Measurements from ENCODE around the gene NUP210L. TPM values are rescaled to one million over a fixed set of nuclear protein-coding genes. Genes with fewer than 3 reads are reported as not detected.

The NUP210L gene
- total and polyA plus RNA-seq, 2 donors (not counting 3 experiments of a cell fraction or from before 2014, with no cell fraction given) = 0.01 to 0.07 TPM

DNA sequence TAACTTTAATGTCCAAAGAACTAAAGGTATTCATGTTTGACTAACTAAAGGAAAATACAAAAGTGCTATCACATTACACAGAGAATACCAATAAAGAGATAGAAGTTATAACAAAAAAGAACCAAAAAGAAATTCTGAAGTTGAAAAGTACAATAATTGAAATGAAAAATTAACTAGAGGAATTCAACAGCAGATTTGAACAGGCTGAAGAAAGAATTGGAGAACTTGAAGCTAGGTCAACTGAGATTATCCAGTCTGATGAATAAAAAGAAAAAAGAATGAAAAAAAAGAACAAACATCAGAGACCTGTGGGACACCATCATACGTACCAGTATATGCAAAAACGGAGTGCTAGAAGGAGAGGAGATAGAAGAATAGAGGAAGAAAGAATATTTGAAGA, 78.5 kb downstream of the NUP210L start:
- H3K79me2 ChIP-seq (ENCODE audit: control insufficient read depth, insufficient read depth, low read length) = no peaks in the 10 kb centered on the region
- H3K4me1 ChIP-seq (ENCODE audit: control insufficient read depth, extremely low read depth, insufficient read depth, low read length) = no peaks in the 10 kb centered on the region
- no peak overlapping the region for H3K4me2 ChIP-seq (ENCODE audit: insufficient read depth, low read length)
- no peaks in the 10 kb centered on the region for H3K9me1 ChIP-seq (replicated peaks; ENCODE audit: control insufficient read depth, extremely low read depth, insufficient read depth, low read length)
- FAIRE-seq (no peak), DNase-seq (ENCODE audit: low read depth, low spot score) (no peak)
- no peaks in the 10 kb centered on the region for H3K9me3 ChIP-seq (replicated peaks; ENCODE audit: control insufficient read depth, insufficient read depth, low read length)
- ChIA-PET CTCF (interaction anchor here (1.0 kb wide), 1 partner anchor 18 kb away, joined by 4 read pairs; no protein-coding TSS in a partner anchor), POLR2A (no interaction called here)
- TF ChIP-seq, protein P1, sequence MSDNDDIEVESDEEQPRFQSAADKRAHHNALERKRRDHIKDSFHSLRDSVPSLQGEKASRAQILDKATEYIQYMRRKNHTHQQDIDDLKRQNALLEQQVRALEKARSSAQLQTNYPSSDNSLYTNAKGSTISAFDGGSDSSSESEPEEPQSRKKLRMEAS (IDR thresholded peaks at IDR 0.05; ENCODE audit: insufficient read depth, insufficient read length) = no peak
- TF ChIP-seq JUN (IDR thresholded peaks at IDR 0.05; ENCODE audit: borderline replicate concordance, insufficient read depth, insufficient read length, low read depth) (no peak), POLR2A (IDR thresholded peaks at IDR 0.05; ENCODE audit: low read depth, low read length) (no peak), MYC (IDR thresholded peaks at IDR 0.05; ENCODE audit: low read depth, low read length) (no peak), FOS (IDR thresholded peaks at IDR 0.05; ENCODE audit: borderline replicate concordance, insufficient read depth, low read length) (no peak), GATA2 (IDR thresholded peaks at IDR 0.05; ENCODE audit: insufficient read depth, insufficient read length, low read depth, low read length) (no peak), EZH2 (IDR thresholded peaks at IDR 0.05; ENCODE audit: borderline replicate concordance, low read depth, low read length, severe bottlenecking) (no peak), POLR2AphosphoS5 (IDR thresholded peaks at IDR 0.05; ENCODE audit: insufficient read depth, low read depth, low read length) (no peak)
- TF ChIP-seq, protein P2, sequence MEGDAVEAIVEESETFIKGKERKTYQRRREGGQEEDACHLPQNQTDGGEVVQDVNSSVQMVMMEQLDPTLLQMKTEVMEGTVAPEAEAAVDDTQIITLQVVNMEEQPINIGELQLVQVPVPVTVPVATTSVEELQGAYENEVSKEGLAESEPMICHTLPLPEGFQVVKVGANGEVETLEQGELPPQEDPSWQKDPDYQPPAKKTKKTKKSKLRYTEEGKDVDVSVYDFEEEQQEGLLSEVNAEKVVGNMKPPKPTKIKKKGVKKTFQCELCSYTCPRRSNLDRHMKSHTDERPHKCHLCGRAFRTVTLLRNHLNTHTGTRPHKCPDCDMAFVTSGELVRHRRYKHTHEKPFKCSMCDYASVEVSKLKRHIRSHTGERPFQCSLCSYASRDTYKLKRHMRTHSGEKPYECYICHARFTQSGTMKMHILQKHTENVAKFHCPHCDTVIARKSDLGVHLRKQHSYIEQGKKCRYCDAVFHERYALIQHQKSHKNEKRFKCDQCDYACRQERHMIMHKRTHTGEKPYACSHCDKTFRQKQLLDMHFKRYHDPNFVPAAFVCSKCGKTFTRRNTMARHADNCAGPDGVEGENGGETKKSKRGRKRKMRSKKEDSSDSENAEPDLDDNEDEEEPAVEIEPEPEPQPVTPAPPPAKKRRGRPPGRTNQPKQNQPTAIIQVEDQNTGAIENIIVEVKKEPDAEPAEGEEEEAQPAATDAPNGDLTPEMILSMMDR (IDR thresholded peaks at IDR 0.05; ENCODE audit: extremely low read depth in 1 of 2, insufficient read depth in 1 of 2, low read depth in 1 of 2, low read length in 2 of 2) = no peak
- H3K27ac ChIP-seq (ENCODE audit: insufficient read depth, low read depth, low read length) = no peak overlapping the region
- no peak overlapping the region for H2AFZ ChIP-seq (ENCODE audit: low read depth, low read length)
- dilution Hi-C loops (cut with MboI; ENCODE audit: extremely low pct_ligation_motif_present, low sequenced_read_pairs) (no loop called here), intact Hi-C loops (cut with micrococcal nuclease) (no loop called here)
- no peaks in the 10 kb centered on the region for H3K36me3 ChIP-seq (ENCODE audit: control insufficient read depth in 2 of 2, extremely low read depth in 1 of 2, insufficient read depth in 2 of 2, low read length in 2 of 2)
- no peak overlapping the region for H3K4me3 ChIP-seq (replicated peaks in 1 of 3; ENCODE audit: insufficient read depth in 1 of 3, low read depth in 1 of 3, low read length in 3 of 3)
- no peaks in the 10 kb centered on the region for H4K20me1 ChIP-seq (replicated peaks; ENCODE audit: control insufficient read depth, extremely low read depth, insufficient read depth, low read length)
- no peak overlapping the region for H3K9ac ChIP-seq (replicated peaks; ENCODE audit: extremely low read depth, insufficient read depth, low read length)
- no TSS peak for BruUV-seq (replicated peaks)
- H3K27me3 ChIP-seq (ENCODE audit: control insufficient read depth in 2 of 2, insufficient read depth in 2 of 2, low read length in 2 of 2) = no peaks in the 10 kb centered on the region

All from endothelial cell of umbilical vein (primary cell).